Activated B cell treated with CpG ODN at 0.5 μM for 24 hours (primary cell): ENCODE data around the gene RBM6. TPM values are rescaled to one million over a fixed set of nuclear protein-coding genes. Genes with fewer than 3 reads are reported as not detected.

ENCODE experiments used
- ATAC-seq: fragments of 200-7000 bp; cut with Tn5 transposase; one replicate; pipeline ENCODE4 v1.10.0; 2021; ENCODE audit warnings: low read depth, mild to moderate bottlenecking, moderate library complexity
- CTCF ChIA-PET: fragments of 350-600 bp; sonication (Branson Sonifier 250); formaldehyde crosslinking; loops from one replicate; lab custom pipeline; 2021; ENCODE audit warnings: antibody characterized with exemption; lab: Charles Lee
- POLR2A ChIA-PET: fragments of 350-600 bp; sonication (Branson Sonifier 250); formaldehyde crosslinking; loops from one replicate; lab custom pipeline; 2021; ENCODE audit warnings: antibody characterized with exemption; lab: Charles Lee
- DNase-seq: peaks from one replicate; pipeline ENCODE4 v3.0.0; 2022
- H3K27ac Mint-ChIP-seq: one replicate; pipeline ENCODE4 v1.8.0; 2020; ENCODE audit warnings: mixed read lengths
- H3K27me3 Mint-ChIP-seq: one replicate; pipeline ENCODE4 v1.8.0; 2021; ENCODE audit warnings: mixed read lengths
- H3K36me3 Mint-ChIP-seq: one replicate; pipeline ENCODE4 v1.8.0; 2021; ENCODE audit warnings: low read depth, mixed read lengths
- H3K4me1 Mint-ChIP-seq: one replicate; pipeline ENCODE4 v1.8.0; 2021; ENCODE audit warnings: mixed read lengths
- H3K4me3 Mint-ChIP-seq: one replicate; pipeline ENCODE4 v1.8.0; 2020; ENCODE audit warnings: mild to moderate bottlenecking, mixed read lengths
- H3K9me3 Mint-ChIP-seq: one replicate; pipeline ENCODE4 v1.8.0; 2020; ENCODE audit warnings: mixed read lengths
- CTCF ChIP-seq: fragments of 200-600 bp; IDR thresholded peaks from one replicate; pipeline ENCODE4 v1.8.0; 2022; ENCODE audit warnings: antibody characterized with exemption, mild to moderate bottlenecking
- intact Hi-C: fragments of 100-400 bp; cut with micrococcal nuclease; formaldehyde crosslinking; loops from one replicate; pipeline ENCODE4 v1.15.1; 2024
- total RNA-seq: library from RNA; stranded (reverse); gene quantifications from 2 replicates; pipeline ENCODE4 v1.2.3, GENCODE V29; 2022

The RBM6 gene
- total RNA-seq, 1 donor from 2014 or later: 172 TPM

GRCh38 chr3:49967291-49967690, 27.3 kb downstream of the RBM6 start:
- no peak for TF ChIP-seq CTCF
- no peak for DNase-seq
- POLR2A ChIA-PET: interaction anchor here (0.6 kb wide), 1 partner anchor 19 kb away, joined by 7 read pairs; no protein-coding TSS in a partner anchor
- H3K27me3 Mint-ChIP-seq: no peaks in the 10 kb centered on the region
- no peak overlapping the region for H3K4me3 Mint-ChIP-seq
- intact Hi-C loops: no loop called here
- H3K9me3 Mint-ChIP-seq: no peaks in the 10 kb centered on the region
- no peak overlapping the region for H3K27ac Mint-ChIP-seq
- peaks cover 53% of the 10 kb centered on the region for H3K36me3 Mint-ChIP-seq
- CTCF ChIA-PET: no interaction called here
- ATAC-seq: no peak
- peaks cover 2% of the 10 kb centered on the region for H3K4me1 Mint-ChIP-seq

- H3K4me3 Mint-ChIP-seq: no peak overlapping the region
- H3K27me3 Mint-ChIP-seq: no peaks in the 10 kb centered on the region
- intact Hi-C loops: no loop called here
- TF ChIP-seq CTCF: no peak
- ChIA-PET CTCF (no interaction called here), POLR2A (no interaction called here)
- peaks cover 2% of the 10 kb centered on the region for H3K4me1 Mint-ChIP-seq
- DNase-seq (no peak), ATAC-seq (no peak)
- peaks cover 62% of the 10 kb centered on the region for H3K36me3 Mint-ChIP-seq
- no peak overlapping the region for H3K27ac Mint-ChIP-seq
- no peaks in the 10 kb centered on the region for H3K9me3 Mint-ChIP-seq
These were observed 28.4 kb downstream of the RBM6 start for GRCh38 chr3:49968346-49968745.

GRCh38 chr3:49972656-49973055, 32.7 kb downstream of the RBM6 start:
- Mint-ChIP-seq H3K4me3 (no peak overlapping the region), H3K4me1 (peaks cover 2% of the 10 kb centered on the region), H3K36me3 (peaks cover 54% of the 10 kb centered on the region), H3K27ac (no peak overlapping the region), H3K27me3 (no peaks in the 10 kb centered on the region), H3K9me3 (no peaks in the 10 kb centered on the region)
- intact Hi-C loops: no loop called here
- ChIA-PET POLR2A (no interaction called here), CTCF (no interaction called here)
- ATAC-seq (no peak), DNase-seq (no peak)
- no peak for TF ChIP-seq CTCF

DNA sequence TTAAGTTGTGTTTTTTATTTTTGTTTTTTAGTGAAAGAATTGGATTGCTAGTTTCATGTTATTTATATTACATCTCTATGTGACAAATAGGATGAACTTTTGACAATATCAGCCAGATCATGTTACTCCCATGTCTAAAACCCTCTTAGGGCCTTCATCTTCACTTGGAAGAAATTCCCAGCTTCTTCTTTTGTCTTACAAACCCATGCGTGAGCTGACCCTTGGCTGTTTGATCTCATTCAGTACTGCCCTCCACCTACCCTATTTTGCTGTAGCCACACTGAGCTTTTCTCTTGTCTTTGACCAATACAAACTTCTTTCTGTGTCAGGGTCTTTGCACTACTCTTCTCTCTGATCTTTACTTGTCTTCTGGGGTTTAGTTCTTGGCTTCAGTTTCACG, 37.0 kb downstream of the RBM6 start:
- no peak overlapping the region for H3K4me3 Mint-ChIP-seq
- DNase-seq (no peak), ATAC-seq (no peak)
- H3K9me3 Mint-ChIP-seq: no peaks in the 10 kb centered on the region
- CTCF ChIA-PET: no interaction called here
- H3K4me1 Mint-ChIP-seq: no peaks in the 10 kb centered on the region
- intact Hi-C loops: no loop called here
- no peak overlapping the region for H3K27ac Mint-ChIP-seq
- peaks cover 47% of the 10 kb centered on the region for H3K36me3 Mint-ChIP-seq
- no peak for TF ChIP-seq CTCF
- no peaks in the 10 kb centered on the region for H3K27me3 Mint-ChIP-seq
- POLR2A ChIA-PET: no interaction called here

GRCh38 chr3:49984394-49984793, 44.4 kb downstream of the RBM6 start:
- no peak for DNase-seq
- Mint-ChIP-seq H3K4me3 (no peak overlapping the region), H3K9me3 (no peaks in the 10 kb centered on the region), H3K27me3 (no peaks in the 10 kb centered on the region), H3K27ac (no peak overlapping the region), H3K36me3 (peaks cover 43% of the 10 kb centered on the region), H3K4me1 (no peaks in the 10 kb centered on the region)
- TF ChIP-seq CTCF: no peak
- ChIA-PET CTCF (no interaction called here), POLR2A (no interaction called here)
- no peak for ATAC-seq
- intact Hi-C loops: no loop called here
